Neural cell (in vitro differentiated cells): ENCODE results near the gene TMEM174. TPM values are rescaled to one million over a fixed set of nuclear protein-coding genes. Genes with fewer than 3 reads are reported as not detected.

ENCODE experiments used
- H2AFZ ChIP-seq: fragments of 200-600, 300-800 bp; sonication (generic), shearing (Covaris generic); 2 replicates; pipeline ENCODE4 v1.6.0; 2014; ENCODE audit warnings: low read depth, mild to moderate bottlenecking, antibody characterized with exemption, low read length, moderate library complexity
- H3F3A ChIP-seq: fragments of 200-600 bp; shearing (Covaris generic); 2 replicates; pipeline ENCODE4 v1.6.1; 2016; ENCODE audit warnings: mild to moderate bottlenecking, moderate library complexity, mixed read lengths, antibody characterized with exemption, low read length; ENCODE audit not compliant: insufficient read depth, poor library complexity, severe bottlenecking
- H3K27ac ChIP-seq: fragments of 200-600, 300-800 bp; sonication (generic), shearing (Covaris generic); 2 replicates; pipeline ENCODE4 v1.5.1; 2014; ENCODE audit warnings: mild to moderate bottlenecking, low read length, moderate library complexity
- H3K27me3 ChIP-seq: fragments of 300-800, 200-600 bp; sonication (generic), shearing (Covaris generic); 2 replicates; pipeline ENCODE4 v1.6.0; 2014; ENCODE audit warnings: mild to moderate bottlenecking, low read depth, low read length, moderate library complexity; ENCODE audit not compliant: insufficient read depth
- H3K36me3 ChIP-seq: fragments of 300-800, 200-600 bp; sonication (generic), shearing (Covaris generic); 2 replicates; pipeline ENCODE4 v1.5.1; 2014; ENCODE audit warnings: mild to moderate bottlenecking, antibody characterized with exemption, low read length, moderate library complexity; ENCODE audit not compliant: insufficient read depth
- H3K4me2 ChIP-seq: fragments of 300-800, 200-600 bp; sonication (generic), shearing (Covaris generic); 2 replicates; pipeline ENCODE4 v1.6.0; 2014; ENCODE audit warnings: mild to moderate bottlenecking, low read length
- H3K4me3 ChIP-seq: fragments of 300-800, 200-600 bp; sonication (generic), shearing (Covaris generic); 2 replicates; pipeline ENCODE4 v1.5.1; 2014; ENCODE audit warnings: mild to moderate bottlenecking, low read length, moderate library complexity
- H3K79me2 ChIP-seq: fragments of 200-600 bp; shearing (Covaris generic); replicated peaks from 2 replicates; pipeline ENCODE4 v1.6.0; 2014; ENCODE audit warnings: mild to moderate bottlenecking, low read length, moderate library complexity; ENCODE audit not compliant: insufficient read depth
- H3K9ac ChIP-seq: fragments of 300-800, 200-600 bp; sonication (generic), shearing (Covaris generic); 2 replicates; pipeline ENCODE4 v1.6.1; 2016; ENCODE audit warnings: mild to moderate bottlenecking, low read length, mixed read lengths
- H3K9me2 ChIP-seq: fragments of 200-600 bp; shearing (Covaris generic); 2 replicates; pipeline ENCODE4 v1.6.1; 2016; ENCODE audit warnings: mild to moderate bottlenecking, low read length, mixed read lengths; ENCODE audit not compliant: insufficient read depth
- H3K9me3 ChIP-seq: fragments of 200-600, 300-800 bp; sonication (generic), shearing (Covaris generic); 2 replicates; pipeline ENCODE4 v1.6.1; 2016; ENCODE audit warnings: mild to moderate bottlenecking, mixed run types, low read length, moderate library complexity, mixed read lengths
- H4K20me1 ChIP-seq: fragments of 200-600 bp; shearing (Covaris generic); 2 replicates; pipeline ENCODE4 v1.6.1; 2016; ENCODE audit warnings: mild to moderate bottlenecking, mixed run types; ENCODE audit not compliant: insufficient read depth
- CTCF ChIP-seq: fragments of 450-650 bp; IDR thresholded peaks from 2 replicates; pipeline ENCODE4 v1.5.1; 2014; ENCODE audit warnings: antibody characterized with exemption, mild to moderate bottlenecking, moderate library complexity; ENCODE audit not compliant: poor library complexity, severe bottlenecking
- EP300 ChIP-seq: fragments of 450-650 bp; conservative IDR thresholded peaks from 2 replicates; pipeline ENCODE4 v1.6.1; 2014; ENCODE audit warnings: antibody characterized with exemption, mild to moderate bottlenecking, moderate library complexity; ENCODE audit not compliant: poor library complexity, severe bottlenecking
- EZH2 ChIP-seq: fragments of 200-600, 300-800 bp; shearing (Covaris generic), sonication (generic); IDR thresholded peaks from 2 replicates; pipeline ENCODE4 v1.6.1; 2014; ENCODE audit warnings: antibody characterized with exemption, low read length, borderline replicate concordance, mild to moderate bottlenecking; ENCODE audit not compliant: insufficient read depth, poor library complexity, severe bottlenecking
- MXI1 ChIP-seq: fragments of 450-650 bp; conservative IDR thresholded peaks from 2 replicates; pipeline ENCODE4 v1.6.1; 2014; ENCODE audit warnings: antibody characterized with exemption, mild to moderate bottlenecking; ENCODE audit not compliant: poor library complexity, severe bottlenecking
- POLR2AphosphoS5 ChIP-seq: IDR thresholded peaks from 2 replicates; pipeline ENCODE4 v1.6.1; 2012
- RAD21 ChIP-seq: fragments of 450-650 bp; conservative IDR thresholded peaks from 2 replicates; pipeline ENCODE4 v1.6.1; 2014; ENCODE audit warnings: antibody characterized with exemption, mild to moderate bottlenecking, moderate library complexity
- REST ChIP-seq: IDR thresholded peaks from 2 replicates; pipeline ENCODE4 v1.6.1; 2012; ENCODE audit warnings: borderline replicate concordance
- SMC3 ChIP-seq: fragments of 450-650 bp; conservative IDR thresholded peaks from 2 replicates; pipeline ENCODE4 v1.6.1; 2014; ENCODE audit warnings: antibody characterized with exemption, mild to moderate bottlenecking, moderate library complexity; ENCODE audit not compliant: poor library complexity
- TAF1 ChIP-seq: IDR thresholded peaks from 2 replicates; pipeline ENCODE4 v1.6.1; 2012; ENCODE audit warnings: low read depth
- polyA plus RNA-seq: library from polyadenylated mRNA; depleted of rRNA; stranded (reverse); fragments of >200 nt; gene quantifications from 2 replicates; pipeline ENCODE4 v1.2.3, GENCODE V29; 2014

The TMEM174 gene
- polyA plus RNA-seq, 1 donor from 2014 or later = not detected

- Histone ChIP-seq H3K27ac (no peak overlapping the region), H3K4me3 (no peak overlapping the region), H3K9ac (no peak overlapping the region), H3K36me3 (no peaks in the 10 kb centered on the region), H4K20me1 (no peaks in the 10 kb centered on the region), H3K9me2 (no peaks in the 10 kb centered on the region), H3K9me3 (no peaks in the 10 kb centered on the region), H2AFZ (no peak overlapping the region), H3K27me3 (no peaks in the 10 kb centered on the region), H3K79me2 (no peaks in the 10 kb centered on the region), H3K4me2 (no peak overlapping the region), H3F3A (no peaks in the 10 kb centered on the region)
- TF ChIP-seq CTCF = no peak
- no peak for TF ChIP-seq EP300
- TF ChIP-seq POLR2AphosphoS5 = no peak
- TF ChIP-seq EZH2 = no peak
- no peak for TF ChIP-seq TAF1
- no peak for TF ChIP-seq MXI1
- TF ChIP-seq SMC3 = no peak
- no peak for TF ChIP-seq RAD21
- TF ChIP-seq REST = no peak
Measured at GRCh38 chr5:73171495-73171894, 1.5 kb upstream of the TMEM174 start.

GRCh38 chr5:73174100-73174815 is 1.3 kb downstream of the TMEM174 start:
- no peaks in the 10 kb centered on the region for H3F3A ChIP-seq
- no peak overlapping the region for H2AFZ ChIP-seq
- no peaks in the 10 kb centered on the region for H3K79me2 ChIP-seq
- no peaks in the 10 kb centered on the region for H3K9me2 ChIP-seq
- no peaks in the 10 kb centered on the region for H3K27me3 ChIP-seq
- no peak overlapping the region for H3K4me3 ChIP-seq
- H3K9ac ChIP-seq = no peak overlapping the region
- no peaks in the 10 kb centered on the region for H3K9me3 ChIP-seq
- H3K36me3 ChIP-seq = no peaks in the 10 kb centered on the region
- H3K4me2 ChIP-seq = no peak overlapping the region
- H3K27ac ChIP-seq = no peak overlapping the region
- no peak for TF ChIP-seq MXI1
- no peak for TF ChIP-seq EP300
- no peak for TF ChIP-seq REST
- H4K20me1 ChIP-seq = no peaks in the 10 kb centered on the region
